ENCODE results near the gene NAP1L1.

The NAP1L1 gene

DNA sequence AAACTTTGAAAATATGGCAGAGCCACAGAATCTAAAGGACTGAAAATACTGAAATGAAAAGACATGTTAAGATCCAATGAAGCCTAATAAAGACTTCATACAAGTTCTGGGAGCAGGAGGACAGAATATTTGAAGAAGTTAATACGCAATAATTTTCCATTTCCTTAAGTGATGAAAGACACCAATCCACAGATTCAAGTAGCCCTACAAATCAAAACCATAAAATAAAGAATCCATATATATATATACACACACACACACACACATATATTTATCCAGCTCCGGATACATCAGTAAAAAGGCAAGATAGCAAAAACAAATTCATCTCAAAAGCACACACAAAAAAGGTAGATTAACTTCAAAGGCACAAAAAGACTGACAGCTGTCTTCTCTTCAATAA lies 5.7 kb downstream of the NAP1L1 start:
- no peaks in the 10 kb centered on the region for H3K27me3 ChIP-seq
- peaks cover 18 to 88% (median 72%) of the 10 kb centered on the region in 11 experiments; a peak in 21 of 22 replicates for H3K36me3 ChIP-seq
- peaks cover 7 to 16% (median 12%) of the 10 kb centered on the region in 11 experiments; a peak in 20 of 22 replicates for H3K9me3 ChIP-seq (replicated peaks in 1 of 11)
- H3K4me3 ChIP-seq: no peak overlapping the region
- peaks cover 87 to 100% (median 100%) of the 10 kb centered on the region in 11 experiments for H4K20me1 ChIP-seq
- no peak overlapping the region for H3K27ac ChIP-seq
- peak overlapping the region in 2 of 11 experiments; percentile 5 to 17; a peak in 1 of 22 replicates for H3K4me2 ChIP-seq
- H3K9ac ChIP-seq: no peak overlapping the region
- TF ChIP-seq Cebpa-rat (IDR thresholded peaks at IDR 0.05): no peak
- H3K4me1 ChIP-seq: peaks cover 27 to 64% (median 39%) of the 10 kb centered on the region in 10 experiments

DNA sequence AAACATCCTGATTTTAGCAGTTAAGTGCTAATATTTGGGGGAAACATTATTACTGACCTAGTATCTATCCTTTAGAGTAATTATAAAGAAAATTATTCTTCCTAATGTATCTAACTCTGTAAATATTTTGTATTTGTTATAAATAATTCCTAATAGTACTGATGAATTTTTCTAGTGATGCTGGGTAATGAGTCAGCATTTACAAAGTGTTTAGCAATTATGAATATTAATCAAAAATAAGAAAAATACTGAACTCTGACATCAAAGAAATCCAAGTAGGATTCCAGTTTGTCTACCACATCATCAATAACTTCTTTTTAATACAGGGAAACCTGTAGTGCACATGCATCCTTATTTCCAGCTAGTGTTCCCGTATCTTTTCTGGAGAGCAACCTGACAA lies 9.0 kb downstream of the NAP1L1 start:
- Histone ChIP-seq H4K20me1 (peaks cover 91 to 100% (median 100%) of the 10 kb centered on the region in 11 experiments), H3K4me1 (peaks cover 3 to 33% (median 14%) of the 10 kb centered on the region in 10 experiments; a peak in 19 of 20 replicates), H3K9me3 (replicated peaks in 1 of 11) (peaks cover 7 to 16% (median 13%) of the 10 kb centered on the region in 11 experiments; a peak in 20 of 22 replicates)

DNA sequence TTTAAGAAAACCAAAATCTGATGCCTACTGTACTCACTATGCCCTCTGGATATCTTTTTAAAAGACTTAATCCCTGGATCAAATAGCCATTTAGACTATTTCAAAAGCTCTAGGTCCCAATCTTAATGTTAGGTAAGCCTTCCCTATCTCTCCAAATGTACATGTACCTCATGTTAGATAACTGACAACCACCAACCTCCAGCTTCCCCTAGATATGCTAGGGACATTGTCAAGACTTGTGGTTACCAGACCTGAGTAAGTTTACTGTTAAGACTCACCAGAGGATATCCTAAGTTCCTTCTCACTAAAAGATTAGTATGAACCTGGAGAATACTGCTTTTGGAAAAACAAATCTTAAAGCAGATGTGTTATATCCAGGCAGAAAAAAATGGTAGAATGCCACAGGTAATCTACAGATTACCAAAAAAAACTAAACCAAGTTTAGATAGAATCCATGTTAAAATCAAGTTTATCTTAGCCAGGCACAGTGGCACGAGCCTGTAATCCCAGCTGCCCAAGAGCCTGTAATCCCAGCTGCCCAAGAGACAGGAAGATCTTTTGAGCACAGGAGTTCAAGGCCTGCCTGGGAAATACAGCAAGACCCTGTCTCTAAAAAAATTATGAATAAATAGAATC lies 9.7 kb downstream of the NAP1L1 start:
- no peaks in the 10 kb centered on the region for H3K27me3 ChIP-seq
- H3K36me3 ChIP-seq: peaks cover 48 to 99% (median 86%) of the 10 kb centered on the region in 11 experiments
- H3K4me3 ChIP-seq: no peak overlapping the region
- no peak overlapping the region for H3K9ac ChIP-seq
- H4K20me1 ChIP-seq: peaks cover 91 to 100% (median 100%) of the 10 kb centered on the region in 11 experiments
- no peak overlapping the region; a peak in 2 of 22 replicates for H3K4me2 ChIP-seq
- H3K4me1 ChIP-seq: peaks cover 0 to 33% (median 10%) of the 10 kb centered on the region in 10 experiments; a peak in 13 of 20 replicates
- H3K9me3 ChIP-seq (replicated peaks in 1 of 11): peaks cover 7 to 20% (median 14%) of the 10 kb centered on the region in 11 experiments; a peak in 20 of 22 replicates
- TF ChIP-seq Cebpa-rat (IDR thresholded peaks at IDR 0.05): no peak
- H3K27ac ChIP-seq: no peak overlapping the region

More for the DNA sequence above, 9.0 kb downstream of the NAP1L1 start:
- no peak overlapping the region for H3K4me3 ChIP-seq
- no peak overlapping the region for H3K9ac ChIP-seq
- 0 out of 22 replicates have a peak overlapping the region, but pooled peaks of 1 of the 11 experiments have one; percentile 3 for H3K27ac ChIP-seq
- H3K27me3 ChIP-seq: no peaks in the 10 kb centered on the region
- peaks cover 48 to 99% (median 86%) of the 10 kb centered on the region in 11 experiments for H3K36me3 ChIP-seq
- no peak for TF ChIP-seq Cebpa-rat (IDR thresholded peaks at IDR 0.05)
- peak overlapping the region in 3 of 11 experiments; percentile 5 to 11 (median 10); a peak in 2 of 22 replicates for H3K4me2 ChIP-seq

DNA sequence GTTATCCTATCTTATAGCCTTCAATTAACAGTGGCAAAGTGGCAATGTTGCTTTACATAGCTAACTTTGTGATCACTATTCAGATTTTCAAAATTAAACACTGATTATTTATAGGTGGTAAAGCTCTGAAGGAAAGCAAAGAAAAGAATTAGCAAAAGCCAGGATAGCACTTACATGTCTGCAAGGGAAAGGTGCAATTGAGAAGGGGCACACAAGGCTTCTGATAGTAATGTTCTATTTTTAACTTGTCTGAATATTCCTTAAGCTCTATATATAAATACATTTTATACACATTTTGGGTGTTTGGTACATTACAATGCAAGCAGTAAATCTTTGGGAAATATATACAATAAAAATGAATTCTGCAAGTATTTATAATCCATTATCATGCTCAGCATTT lies 10.9 kb downstream of the NAP1L1 start:
- Histone ChIP-seq H3K4me2 (no peak overlapping the region), H3K4me1 (peaks cover 0 to 37% (median 8%) of the 10 kb centered on the region in 10 experiments; a peak in 12 of 20 replicates), H3K4me3 (no peak overlapping the region), H3K27me3 (no peaks in the 10 kb centered on the region), H3K9me3 (replicated peaks in 1 of 11) (peaks cover 0 to 15% (median 4%) of the 10 kb centered on the region in 11 experiments; a peak in 10 of 22 replicates), H3K27ac (no peak overlapping the region), H3K36me3 (peaks cover 52 to 99% (median 86%) of the 10 kb centered on the region in 11 experiments), H3K9ac (no peak overlapping the region), H4K20me1 (peaks cover 83 to 100% (median 100%) of the 10 kb centered on the region in 11 experiments)
- TF ChIP-seq Cebpa-rat (IDR thresholded peaks at IDR 0.05): no peak

DNA sequence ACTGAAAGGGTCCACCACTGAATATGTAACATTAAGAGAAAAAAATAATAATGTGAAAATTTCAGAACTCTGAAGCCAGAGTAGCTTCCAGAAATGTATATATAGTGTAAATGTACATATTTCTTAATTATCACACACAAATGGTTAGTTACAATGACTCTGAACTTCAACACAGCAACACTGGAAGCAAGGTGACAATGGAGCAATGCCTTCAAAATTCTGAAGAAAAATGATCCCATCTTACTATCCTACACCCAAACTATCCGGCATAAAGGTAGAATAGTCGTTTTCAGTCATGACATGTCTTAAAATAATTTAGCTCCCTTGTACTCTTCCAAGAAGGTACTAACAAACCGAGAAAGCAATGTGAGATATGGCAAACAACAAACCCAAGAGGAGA lies 11.9 kb downstream of the NAP1L1 start:
- H4K20me1 ChIP-seq: peaks cover 73 to 100% (median 100%) of the 10 kb centered on the region in 11 experiments
- no peak for TF ChIP-seq Cebpa-rat (IDR thresholded peaks at IDR 0.05)
- no peak overlapping the region for H3K4me2 ChIP-seq
- H3K36me3 ChIP-seq: peaks cover 62 to 99% (median 86%) of the 10 kb centered on the region in 11 experiments
- H3K9me3 ChIP-seq (replicated peaks in 1 of 11): peaks cover 0 to 20% (median 4%) of the 10 kb centered on the region in 11 experiments; a peak in 12 of 22 replicates
- H3K9ac ChIP-seq: no peak overlapping the region
- H3K27ac ChIP-seq: no peak overlapping the region
- no peak overlapping the region for H3K4me3 ChIP-seq
- no peaks in the 10 kb centered on the region for H3K27me3 ChIP-seq
- H3K4me1 ChIP-seq: peaks cover 0 to 32% (median 5%) of the 10 kb centered on the region in 10 experiments; a peak in 11 of 20 replicates

DNA sequence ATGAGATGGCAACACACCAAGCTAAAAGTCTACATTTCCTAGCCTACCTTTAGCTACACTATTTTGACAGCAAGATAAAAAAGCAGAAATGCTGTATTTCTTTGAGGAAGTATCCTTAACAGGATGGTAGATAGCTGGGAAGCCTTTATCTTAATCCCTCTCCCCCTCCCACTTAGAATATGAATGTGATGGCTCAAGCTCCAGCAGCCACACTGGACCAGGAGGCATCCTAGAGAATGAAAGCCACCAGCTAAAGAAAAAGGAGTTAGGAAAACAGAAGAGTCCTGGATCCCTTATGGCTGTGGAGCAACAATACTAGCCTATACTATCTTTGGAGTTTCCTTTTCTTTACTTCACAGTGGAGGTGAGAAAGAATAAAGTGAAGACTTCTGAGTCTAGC lies 15.1 kb downstream of the NAP1L1 start:
- H3K9me3 ChIP-seq (replicated peaks in 1 of 11): peaks cover 22 to 49% (median 32%) of the 10 kb centered on the region in 11 experiments
- no peak for TF ChIP-seq Cebpa-rat (IDR thresholded peaks at IDR 0.05)
- H3K4me1 ChIP-seq: peaks cover 0 to 8% (median 0%) of the 10 kb centered on the region in 10 experiments; a peak in 4 of 20 replicates
- no peak overlapping the region for H3K9ac ChIP-seq
- no peak overlapping the region for H3K27ac ChIP-seq
- peaks cover 92 to 100% (median 95%) of the 10 kb centered on the region in 11 experiments for H3K36me3 ChIP-seq
- no peak overlapping the region for H3K4me3 ChIP-seq
- H4K20me1 ChIP-seq: peaks cover 42 to 100% (median 95%) of the 10 kb centered on the region in 11 experiments; a peak in 21 of 22 replicates
- no peak overlapping the region for H3K4me2 ChIP-seq
- H3K27me3 ChIP-seq: no peaks in the 10 kb centered on the region

DNA sequence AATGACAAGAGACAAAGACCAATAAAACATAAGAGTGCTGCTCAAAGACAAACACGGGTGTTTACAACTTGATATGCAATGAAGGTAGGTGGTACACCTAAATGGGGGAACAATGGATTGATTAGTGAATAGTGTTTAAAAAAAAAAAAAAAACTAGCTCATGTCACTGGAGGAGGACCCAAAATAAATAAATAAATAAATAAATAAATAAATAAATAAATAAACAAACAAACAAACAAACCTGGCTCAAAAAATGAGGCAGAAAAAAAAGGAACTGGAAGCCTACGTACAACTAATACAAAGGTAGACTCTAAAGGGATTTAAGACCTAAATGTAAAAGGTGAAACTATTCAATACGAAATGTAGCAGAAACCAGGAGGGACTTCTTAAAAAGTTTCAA lies 18.6 kb downstream of the NAP1L1 start:
- Histone ChIP-seq H3K36me3 (peaks cover 96 to 100% (median 100%) of the 10 kb centered on the region in 11 experiments), H3K4me2 (no peak overlapping the region), H3K4me3 (no peak overlapping the region), H3K27me3 (no peaks in the 10 kb centered on the region), H3K27ac (no peak overlapping the region), H4K20me1 (peaks cover 42 to 100% (median 95%) of the 10 kb centered on the region in 11 experiments), H3K4me1 (peaks cover 0 to 12% (median 0%) of the 10 kb centered on the region in 10 experiments; a peak in 2 of 20 replicates), H3K9ac (no peak overlapping the region), H3K9me3 (replicated peaks in 1 of 11) (peaks cover 22 to 49% (median 32%) of the 10 kb centered on the region in 11 experiments)
- TF ChIP-seq Cebpa-rat (IDR thresholded peaks at IDR 0.05): no peak

DNA sequence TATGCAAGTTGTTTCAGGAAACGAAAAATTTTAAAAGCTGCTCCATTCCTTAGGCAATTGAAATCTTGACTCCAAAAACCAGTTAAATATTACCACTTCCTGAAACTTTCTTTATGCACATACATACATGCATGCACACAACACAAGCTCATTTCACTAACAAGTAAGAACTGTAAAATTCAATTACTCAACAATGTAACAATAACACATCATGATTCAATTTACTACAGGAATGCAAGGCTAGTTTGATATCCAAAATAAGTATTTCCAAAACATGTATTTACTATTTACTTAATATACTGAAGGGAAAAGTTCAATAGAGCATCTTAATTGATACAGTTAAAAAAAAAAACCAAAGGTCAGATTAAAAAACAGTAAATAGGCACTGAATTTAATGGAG lies 19.6 kb downstream of the NAP1L1 start:
- no peak overlapping the region for H3K4me3 ChIP-seq
- no peak overlapping the region for H3K4me2 ChIP-seq
- peaks cover 39 to 100% (median 95%) of the 10 kb centered on the region in 11 experiments; a peak in 21 of 22 replicates for H4K20me1 ChIP-seq
- H3K9me3 ChIP-seq (replicated peaks in 1 of 11): peaks cover 22 to 49% (median 32%) of the 10 kb centered on the region in 11 experiments
- H3K4me1 ChIP-seq: peaks cover 0 to 20% (median 0%) of the 10 kb centered on the region in 10 experiments; a peak in 1 of 20 replicates
- H3K27ac ChIP-seq: no peak overlapping the region
- no peaks in the 10 kb centered on the region for H3K27me3 ChIP-seq
- no peak overlapping the region for H3K9ac ChIP-seq
- TF ChIP-seq Cebpa-rat (IDR thresholded peaks at IDR 0.05): no peak
- peaks cover 93 to 100% (median 100%) of the 10 kb centered on the region in 11 experiments for H3K36me3 ChIP-seq

DNA sequence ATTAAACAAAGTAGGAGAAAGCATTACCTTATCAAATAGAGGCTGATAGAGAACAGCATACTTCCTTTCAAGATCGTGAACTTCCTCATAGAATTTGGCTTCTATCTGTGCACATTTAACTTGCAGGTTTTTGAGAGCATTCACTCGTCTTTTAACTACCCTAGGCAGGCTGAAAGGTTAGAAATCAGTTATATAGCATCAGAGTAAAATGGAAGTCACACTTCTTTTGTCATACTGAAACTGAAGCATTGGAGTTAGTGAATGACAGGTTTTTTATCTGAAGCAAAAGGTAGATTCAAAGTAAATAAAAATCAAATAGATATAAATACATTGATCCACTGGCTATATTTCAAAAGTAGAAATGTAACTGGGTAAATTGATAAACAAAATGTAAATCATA lies 24.4 kb downstream of the NAP1L1 start:
- peaks cover 42 to 99% (median 86%) of the 10 kb centered on the region in 11 experiments; a peak in 21 of 22 replicates for H4K20me1 ChIP-seq
- TF ChIP-seq Cebpa-rat (IDR thresholded peaks at IDR 0.05): no peak
- H3K27ac ChIP-seq: no peak overlapping the region
- H3K9me3 ChIP-seq (replicated peaks in 1 of 11): peaks cover under 1 to 8% (median 5%) of the 10 kb centered on the region in 11 experiments; a peak in 21 of 22 replicates
- H3K4me3 ChIP-seq: no peak overlapping the region
- H3K4me1 ChIP-seq: 0 out of 20 replicates have a peak, but pooled peaks cover 0 to 16% (median 0%) of the 10 kb centered on the region in 10 experiments
- H3K9ac ChIP-seq: no peak overlapping the region
- H3K4me2 ChIP-seq: no peak overlapping the region
- H3K27me3 ChIP-seq: no peaks in the 10 kb centered on the region
- H3K36me3 ChIP-seq: peaks cover 91 to 100% (median 100%) of the 10 kb centered on the region in 11 experiments
